ENCODE results near the gene RXRA. TPM values are rescaled to one million over a fixed set of nuclear protein-coding genes. Genes with fewer than 3 reads are reported as not detected.

RXRA gene
- total and polyA plus RNA-seq, 4 experiments from 2014 or later = 1.0 to 11.9 (median 6.4) TPM

- H3K4me3 ChIP-seq (ENCODE audit: low read length in 2 of 2) = no peak overlapping the region
- ChIA-PET CTCF (ENCODE audit: partially characterized antibody) (interaction anchor here (1.4 kb wide), 1 partner anchor 235 kb away, joined by 4 read pairs; no protein-coding TSS in a partner anchor), POLR2A (ENCODE audit: partially characterized antibody) (interaction anchor here (0.8 to 2.6 kb wide), 3 partner anchors 9 to 27 kb away, joined by 3 to 31 read pairs (median 28); no protein-coding TSS in a partner anchor)
- Mint-ChIP-seq H3K9me3 (no peaks in the 10 kb centered on the region), H3K36me3 (no peaks in the 10 kb centered on the region), H3K4me1 (peaks cover 24 to 60% (median 39%) of the 10 kb centered on the region in 4 donors), H3K27me3 (no peaks in the 10 kb centered on the region), H3K4me3 (peak overlapping the region in 3 of 8 donors; percentile 32 to 68 (median 66)), H3K27ac (peak overlapping the region in 6 of 7 donors; percentile 32 to 82 (median 54))
- H3K36me3 ChIP-seq (ENCODE audit: insufficient read depth, low read length) = no peaks in the 10 kb centered on the region
- DNase-seq = no peak
- peaks cover 57% of the 10 kb centered on the region for H3K4me1 ChIP-seq (ENCODE audit: insufficient read depth, low read length)
- no peaks in the 10 kb centered on the region for H3K27me3 ChIP-seq (ENCODE audit: insufficient read depth, low read length)
- no peak overlapping the region for H3K27ac ChIP-seq (ENCODE audit: low read depth, low read length)
- intact Hi-C loops (cut with micrococcal nuclease) = no loop called here
- no peaks in the 10 kb centered on the region for H3K9me3 ChIP-seq (ENCODE audit: control insufficient read depth in 1 of 2, low read length in 2 of 2)
Observed at GRCh38 chr9:134405527-134405926, 79.3 kb downstream of the RXRA start.

GRCh38 chr9:134406366-134407120 is 80.3 kb downstream of the RXRA start:
- no peak for DNase-seq
- H3K27ac Mint-ChIP-seq = peak overlapping the region in 5 of 7 donors; percentile 29 to 89 (median 75)
- ChIA-PET CTCF (ENCODE audit: partially characterized antibody) (interaction anchor here (1.4 to 1.8 kb wide), 3 partner anchors 15 to 236 kb away, joined by 4 to 11 read pairs (median 8); no protein-coding TSS in a partner anchor), POLR2A (ENCODE audit: partially characterized antibody) (interaction anchor here (0.8 to 2.6 kb wide), 13 partner anchors 10 to 381 kb away, joined by 3 to 31 read pairs (median 3); partner anchors contain the start of genes BRD3OS, RNU6ATAC and WDR5)
- no peaks in the 10 kb centered on the region for H3K9me3 ChIP-seq (ENCODE audit: control insufficient read depth in 1 of 2, low read length in 2 of 2)
- peak overlapping the region; percentile 48 to 55 for H3K4me3 ChIP-seq (ENCODE audit: low read length in 2 of 2)
- no peaks in the 10 kb centered on the region for H3K36me3 Mint-ChIP-seq
- H3K36me3 ChIP-seq (ENCODE audit: insufficient read depth, low read length) = no peaks in the 10 kb centered on the region
- H3K4me1 ChIP-seq (ENCODE audit: insufficient read depth, low read length) = peaks cover 57% of the 10 kb centered on the region
- H3K27me3 ChIP-seq (ENCODE audit: insufficient read depth, low read length) = no peaks in the 10 kb centered on the region
- H3K4me3 Mint-ChIP-seq = peak overlapping the region; percentile 68 to 87 (median 80)
- intact Hi-C loops (cut with micrococcal nuclease) = loop anchor here (1.0 to 2.0 kb wide), 2 partner anchors 9 to 16 kb away; no protein-coding TSS in a partner anchor
- peaks cover 24 to 60% (median 39%) of the 10 kb centered on the region in 4 donors for H3K4me1 Mint-ChIP-seq
- no peaks in the 10 kb centered on the region for H3K27me3 Mint-ChIP-seq
- no peaks in the 10 kb centered on the region for H3K9me3 Mint-ChIP-seq
- H3K27ac ChIP-seq (ENCODE audit: low read depth, low read length) = peak overlapping the region; percentile 49

- Mint-ChIP-seq H3K4me3 (peak overlapping the region; percentile 40 to 87 (median 80)), H3K27ac (peak overlapping the region; percentile 4 to 89 (median 75)), H3K36me3 (no peaks in the 10 kb centered on the region), H3K9me3 (no peaks in the 10 kb centered on the region), H3K4me1 (peaks cover 24 to 60% (median 39%) of the 10 kb centered on the region in 4 donors), H3K27me3 (no peaks in the 10 kb centered on the region)
- peaks cover 57% of the 10 kb centered on the region for H3K4me1 ChIP-seq (ENCODE audit: insufficient read depth, low read length)
- H3K27me3 ChIP-seq (ENCODE audit: insufficient read depth, low read length) = no peaks in the 10 kb centered on the region
- H3K4me3 ChIP-seq (ENCODE audit: low read length in 2 of 2) = peak overlapping the region; percentile 48 to 55
- ChIA-PET CTCF (ENCODE audit: partially characterized antibody) (interaction anchor here (0.7 to 1.8 kb wide), 4 partner anchors 16 to 246 kb away, joined by 4 to 11 read pairs (median 6); no protein-coding TSS in a partner anchor), POLR2A (ENCODE audit: partially characterized antibody) (interaction anchor here (0.8 to 2.6 kb wide), 12 partner anchors 11 to 382 kb away, joined by 3 to 31 read pairs (median 4); partner anchors contain the start of genes BRD3OS, RNU6ATAC and WDR5)
- peak overlapping the region; percentile 49 for H3K27ac ChIP-seq (ENCODE audit: low read depth, low read length)
- DNase-seq = peak; percentile 71 to 79 (median 79)
- H3K36me3 ChIP-seq (ENCODE audit: insufficient read depth, low read length) = no peaks in the 10 kb centered on the region
- H3K9me3 ChIP-seq (ENCODE audit: control insufficient read depth in 1 of 2, low read length in 2 of 2) = no peaks in the 10 kb centered on the region
- intact Hi-C loops (cut with micrococcal nuclease) = loop anchor here (1.0 to 2.0 kb wide), 2 partner anchors 10 to 16 kb away; no protein-coding TSS in a partner anchor
Observed at GRCh38 chr9:134407121-134407779, 81.0 kb downstream of the RXRA start.

- peaks cover 27 to 59% (median 41%) of the 10 kb centered on the region in 4 donors for H3K4me1 Mint-ChIP-seq
- Histone ChIP-seq H3K27me3 (ENCODE audit: insufficient read depth, low read length) (no peaks in the 10 kb centered on the region), H3K4me3 (ENCODE audit: low read length in 2 of 2) (no peak overlapping the region), H3K9me3 (ENCODE audit: control insufficient read depth in 1 of 2, low read length in 2 of 2) (no peaks in the 10 kb centered on the region), H3K36me3 (ENCODE audit: insufficient read depth, low read length) (no peaks in the 10 kb centered on the region), H3K27ac (ENCODE audit: low read depth, low read length) (no peak overlapping the region), H3K4me1 (ENCODE audit: insufficient read depth, low read length) (peaks cover 49% of the 10 kb centered on the region)
- ChIA-PET CTCF (ENCODE audit: partially characterized antibody) (no interaction called here), POLR2A (ENCODE audit: partially characterized antibody) (interaction anchor here (1.7 kb wide), 1 partner anchor 15 kb away, joined by 5 read pairs; no protein-coding TSS in a partner anchor)
- intact Hi-C loops (cut with micrococcal nuclease) = no loop called here
- DNase-seq = no peak
- no peaks in the 10 kb centered on the region for H3K36me3 Mint-ChIP-seq
- no peaks in the 10 kb centered on the region for H3K27me3 Mint-ChIP-seq
- H3K27ac Mint-ChIP-seq = no peak overlapping the region
- H3K4me3 Mint-ChIP-seq = peak overlapping the region in 2 of 8 donors; percentile 27 to 55
- no peaks in the 10 kb centered on the region for H3K9me3 Mint-ChIP-seq
Observed at GRCh38 chr9:134408389-134408788, 82.1 kb downstream of the RXRA start.

- Histone ChIP-seq H3K36me3 (ENCODE audit: insufficient read depth, low read length) (no peaks in the 10 kb centered on the region), H3K27ac (ENCODE audit: low read depth, low read length) (no peak overlapping the region), H3K27me3 (ENCODE audit: insufficient read depth, low read length) (no peaks in the 10 kb centered on the region), H3K9me3 (ENCODE audit: control insufficient read depth in 1 of 2, low read length in 2 of 2) (no peaks in the 10 kb centered on the region), H3K4me1 (ENCODE audit: insufficient read depth, low read length) (peaks cover 42% of the 10 kb centered on the region), H3K4me3 (ENCODE audit: low read length in 2 of 2) (no peak overlapping the region)
- DNase-seq = no peak
- Mint-ChIP-seq H3K27me3 (no peaks in the 10 kb centered on the region), H3K9me3 (no peaks in the 10 kb centered on the region), H3K27ac (peak overlapping the region in 1 of 7 donors; percentile 17), H3K4me3 (no peak overlapping the region), H3K36me3 (no peaks in the 10 kb centered on the region), H3K4me1 (peaks cover 19 to 52% (median 33%) of the 10 kb centered on the region in 4 donors)
- ChIA-PET CTCF (ENCODE audit: partially characterized antibody) (no interaction called here), POLR2A (ENCODE audit: partially characterized antibody) (no interaction called here)
- intact Hi-C loops (cut with micrococcal nuclease) = no loop called here
Observed at GRCh38 chr9:134408939-134409737, 82.9 kb downstream of the RXRA start.

GRCh38 chr9:134410071-134410834 is 84.0 kb downstream of the RXRA start:
- DNase-seq = no peak
- CTCF ChIA-PET (ENCODE audit: partially characterized antibody) = no interaction called here
- Histone ChIP-seq H3K4me1 (ENCODE audit: insufficient read depth, low read length) (peaks cover 30% of the 10 kb centered on the region), H3K4me3 (ENCODE audit: low read length in 2 of 2) (no peak overlapping the region), H3K9me3 (ENCODE audit: control insufficient read depth in 1 of 2, low read length in 2 of 2) (no peaks in the 10 kb centered on the region), H3K27me3 (ENCODE audit: insufficient read depth, low read length) (no peaks in the 10 kb centered on the region), H3K36me3 (ENCODE audit: insufficient read depth, low read length) (no peaks in the 10 kb centered on the region), H3K27ac (ENCODE audit: low read depth, low read length) (no peak overlapping the region)
- H3K27me3 Mint-ChIP-seq = no peaks in the 10 kb centered on the region
- H3K27ac Mint-ChIP-seq = peak overlapping the region in 3 of 7 donors; percentile 16 to 72 (median 17)
- peaks cover 12 to 44% (median 26%) of the 10 kb centered on the region in 4 donors for H3K4me1 Mint-ChIP-seq
- intact Hi-C loops (cut with micrococcal nuclease) = no loop called here
- no peaks in the 10 kb centered on the region for H3K9me3 Mint-ChIP-seq
- POLR2A ChIA-PET (ENCODE audit: partially characterized antibody) = no interaction called here
- peak overlapping the region in 2 of 8 donors; percentile 46 to 66 for H3K4me3 Mint-ChIP-seq
- H3K36me3 Mint-ChIP-seq = no peaks in the 10 kb centered on the region
